ENCODE measurements around the gene DMTF1. TPM values are rescaled to one million over a fixed set of nuclear protein-coding genes. Genes with fewer than 3 reads are reported as not detected.
A peak's percentile ranks its signal among the peaks of the same experiment; 100 is the strongest.
"Not testable (repeated sequence)": the region's sequence is repeated elsewhere in the genome, so short reads cannot be mapped to it uniquely, and the experiment has no call there.

Gene DMTF1
- total and polyA plus RNA-seq, 9 donors = 63.8 to 111 (median 79.0) TPM

DNA sequence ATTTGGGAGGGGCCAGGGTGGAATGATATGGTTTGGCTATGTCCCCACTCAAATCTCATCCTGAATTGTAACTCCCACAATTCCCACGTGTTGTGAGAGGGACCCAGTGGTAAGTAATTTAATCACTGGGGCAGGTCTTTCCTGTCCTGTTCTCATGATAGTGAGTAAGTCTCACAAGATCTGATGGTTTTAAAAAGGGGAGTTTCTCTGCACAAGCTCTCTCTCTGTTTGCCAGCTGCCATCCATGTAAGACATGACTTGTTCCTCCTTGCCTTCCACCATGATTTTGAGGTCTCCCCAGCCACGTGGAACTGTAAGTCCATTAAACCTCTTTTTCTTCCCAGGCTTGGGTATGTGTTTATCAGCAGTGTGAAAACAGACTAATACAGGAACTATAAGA is 36.5 kb upstream of the DMTF1 start:
- not testable (repeated sequence) for H3K9me3 ChIP-seq (replicated peaks; ENCODE audit: control insufficient read depth, low read depth, low read length); H3K27me3 ChIP-seq (ENCODE audit: control insufficient read depth, insufficient read depth, low read length); DNase-seq; H3K27ac ChIP-seq (ENCODE audit: low read length); H3K36me3 ChIP-seq (ENCODE audit: control insufficient read depth, insufficient read depth, low read length); H3K4me3 ChIP-seq (ENCODE audit: low read length); H3K4me1 ChIP-seq (ENCODE audit: control insufficient read depth, insufficient read depth, low read length)
- no CpG with 5 or more reads among the region's 2 CpGs for WGBS (ENCODE audit: insufficient coverage)

DNA sequence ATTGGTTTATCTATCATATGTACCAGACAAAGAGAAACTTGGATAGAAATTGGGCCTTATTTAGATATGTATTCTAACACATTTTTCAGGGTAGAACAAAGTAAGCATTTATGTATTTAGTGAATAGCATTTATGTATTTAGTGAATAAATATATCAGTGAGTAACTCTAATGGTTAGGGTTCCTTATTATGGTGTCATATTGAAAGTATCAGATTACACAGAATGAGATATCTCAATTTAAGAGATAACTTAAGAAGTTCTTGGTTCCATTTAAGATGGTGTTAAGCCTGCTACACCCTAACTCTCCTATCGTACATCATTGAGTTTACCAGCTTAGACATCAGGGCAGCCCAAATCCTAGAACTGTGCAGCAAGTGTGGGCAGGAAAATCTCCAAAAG is 35.9 kb upstream of the DMTF1 start:
- H3K4me3 ChIP-seq (ENCODE audit: low read length) = no peak overlapping the region
- H3K9me3 ChIP-seq (replicated peaks; ENCODE audit: control insufficient read depth, low read depth, low read length) = no peaks in the 10 kb centered on the region
- H3K27me3 ChIP-seq (ENCODE audit: control insufficient read depth, insufficient read depth, low read length) = no peaks in the 10 kb centered on the region
- WGBS (ENCODE audit: insufficient coverage) = no CpG with 5 or more reads among the region's 1 CpG
- DNase-seq = no peak
- H3K27ac ChIP-seq (ENCODE audit: low read length) = no peak overlapping the region
- no peaks in the 10 kb centered on the region for H3K36me3 ChIP-seq (ENCODE audit: control insufficient read depth, insufficient read depth, low read length)
- H3K4me1 ChIP-seq (ENCODE audit: control insufficient read depth, insufficient read depth, low read length) = no peaks in the 10 kb centered on the region

DNA sequence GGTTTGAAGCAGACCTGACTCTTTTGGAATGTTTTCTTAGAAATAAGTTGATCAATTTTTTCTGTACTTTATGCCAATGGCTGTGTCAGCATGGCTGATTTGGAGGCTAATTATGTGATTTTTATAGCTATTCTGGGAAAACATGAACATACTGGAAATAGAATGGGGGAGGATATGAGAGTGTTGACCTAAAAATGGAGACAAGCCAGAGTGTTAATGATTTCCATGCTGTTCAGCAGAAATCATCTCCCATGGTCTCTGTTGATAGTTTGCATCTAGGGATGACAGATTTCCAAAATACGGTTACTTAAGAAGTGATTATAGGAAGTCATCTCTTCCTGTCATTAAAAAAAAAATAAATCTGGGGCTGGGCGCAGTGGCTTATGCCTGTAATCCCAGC is 32.7 kb upstream of the DMTF1 start:
- Histone ChIP-seq H3K27me3 (ENCODE audit: control insufficient read depth, insufficient read depth, low read length) (no peaks in the 10 kb centered on the region), H3K4me1 (ENCODE audit: control insufficient read depth, insufficient read depth, low read length) (no peaks in the 10 kb centered on the region), H3K4me3 (ENCODE audit: low read length) (no peak overlapping the region), H3K9me3 (replicated peaks; ENCODE audit: control insufficient read depth, low read depth, low read length) (no peaks in the 10 kb centered on the region), H3K27ac (ENCODE audit: low read length) (no peak overlapping the region), H3K36me3 (ENCODE audit: control insufficient read depth, insufficient read depth, low read length) (no peaks in the 10 kb centered on the region)
- 60% methylated on average over 1 of the region's 2 CpGs for WGBS (ENCODE audit: insufficient coverage)
- DNase-seq = peak; percentile 32

DNA sequence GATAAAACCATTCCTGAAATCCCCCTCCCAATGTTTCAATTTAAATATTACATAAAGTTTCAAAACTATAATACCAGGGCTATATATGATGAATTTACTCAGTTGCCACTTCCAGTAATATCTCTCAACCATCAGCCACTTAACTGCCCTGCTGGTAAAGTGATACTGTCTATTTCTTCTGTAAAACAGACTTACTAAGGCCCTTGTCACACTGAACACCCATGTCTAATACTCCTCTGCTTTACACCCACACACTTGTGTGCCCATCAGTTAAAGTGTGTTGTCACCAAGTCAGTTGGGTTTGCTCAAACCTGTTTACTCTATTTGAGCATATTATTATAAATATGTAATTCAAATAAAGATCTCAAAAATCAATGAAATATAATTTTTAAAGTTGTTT is 29.1 kb upstream of the DMTF1 start:
- H3K36me3 ChIP-seq (ENCODE audit: control insufficient read depth, insufficient read depth, low read length) = no peaks in the 10 kb centered on the region
- H3K9me3 ChIP-seq (replicated peaks; ENCODE audit: control insufficient read depth, low read depth, low read length) = no peaks in the 10 kb centered on the region
- no peak overlapping the region for H3K4me3 ChIP-seq (ENCODE audit: low read length)
- DNase-seq = no peak
- H3K4me1 ChIP-seq (ENCODE audit: control insufficient read depth, insufficient read depth, low read length) = no peaks in the 10 kb centered on the region
- H3K27me3 ChIP-seq (ENCODE audit: control insufficient read depth, insufficient read depth, low read length) = no peaks in the 10 kb centered on the region
- no peak overlapping the region for H3K27ac ChIP-seq (ENCODE audit: low read length)

DNA sequence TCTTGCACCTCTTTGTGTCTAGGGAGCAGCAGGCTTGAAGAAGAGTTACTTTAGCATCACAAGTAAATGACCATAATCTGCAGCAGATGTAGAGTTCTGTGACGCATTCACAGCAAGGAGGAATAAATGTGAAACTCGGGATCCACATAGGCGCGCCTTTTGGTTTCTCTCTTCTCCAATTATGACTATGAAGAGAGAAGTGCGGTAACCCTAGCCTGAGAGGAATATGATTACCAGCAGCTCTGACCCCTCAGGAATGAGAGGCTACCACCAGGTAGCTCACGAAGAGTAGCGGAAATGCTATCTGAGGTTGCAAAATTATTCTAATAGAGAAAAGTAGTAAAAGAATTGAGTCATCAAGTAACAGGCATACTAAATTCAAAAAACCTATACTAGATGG is 25.2 kb upstream of the DMTF1 start:
- DNase-seq = no peak
- Histone ChIP-seq H3K27ac (ENCODE audit: low read length) (no peak overlapping the region), H3K27me3 (ENCODE audit: control insufficient read depth, insufficient read depth, low read length) (no peaks in the 10 kb centered on the region), H3K36me3 (ENCODE audit: control insufficient read depth, insufficient read depth, low read length) (no peaks in the 10 kb centered on the region), H3K4me1 (ENCODE audit: control insufficient read depth, insufficient read depth, low read length) (no peaks in the 10 kb centered on the region), H3K9me3 (replicated peaks; ENCODE audit: control insufficient read depth, low read depth, low read length) (no peaks in the 10 kb centered on the region), H3K4me3 (ENCODE audit: low read length) (no peak overlapping the region)
- no CpG with 5 or more reads among the region's 7 CpGs for WGBS (ENCODE audit: insufficient coverage)

DNA sequence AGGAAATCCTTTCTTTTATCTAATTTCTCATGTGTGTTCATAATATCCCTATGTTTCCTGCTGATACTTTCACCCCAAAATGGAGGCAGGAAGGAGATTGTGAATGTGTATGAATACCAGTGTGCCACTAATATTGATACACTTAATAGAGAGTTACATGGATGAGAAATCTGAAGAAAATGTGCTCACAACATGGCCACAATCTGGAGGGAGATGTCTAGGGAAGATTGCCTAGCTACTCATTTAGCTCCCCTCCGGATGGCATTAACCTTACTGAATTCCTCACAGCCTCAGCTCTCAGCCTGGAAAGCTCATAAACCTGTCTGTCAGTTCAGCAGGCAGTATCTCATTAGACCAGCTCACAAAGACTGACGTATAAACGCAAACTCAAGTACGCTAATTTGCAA is 23.4 kb upstream of the DMTF1 start:
- no peaks in the 10 kb centered on the region for H3K36me3 ChIP-seq (ENCODE audit: control insufficient read depth, insufficient read depth, low read length)
- 10% methylated on average over 1 of the region's 4 CpGs for WGBS (ENCODE audit: insufficient coverage)
- no peak overlapping the region for H3K4me3 ChIP-seq (ENCODE audit: low read length)
- H3K4me1 ChIP-seq (ENCODE audit: control insufficient read depth, insufficient read depth, low read length) = no peaks in the 10 kb centered on the region
- H3K9me3 ChIP-seq (replicated peaks; ENCODE audit: control insufficient read depth, low read depth, low read length) = no peaks in the 10 kb centered on the region
- DNase-seq = no peak
- H3K27ac ChIP-seq (ENCODE audit: low read length) = no peak overlapping the region
- H3K27me3 ChIP-seq (ENCODE audit: control insufficient read depth, insufficient read depth, low read length) = no peaks in the 10 kb centered on the region

DNA sequence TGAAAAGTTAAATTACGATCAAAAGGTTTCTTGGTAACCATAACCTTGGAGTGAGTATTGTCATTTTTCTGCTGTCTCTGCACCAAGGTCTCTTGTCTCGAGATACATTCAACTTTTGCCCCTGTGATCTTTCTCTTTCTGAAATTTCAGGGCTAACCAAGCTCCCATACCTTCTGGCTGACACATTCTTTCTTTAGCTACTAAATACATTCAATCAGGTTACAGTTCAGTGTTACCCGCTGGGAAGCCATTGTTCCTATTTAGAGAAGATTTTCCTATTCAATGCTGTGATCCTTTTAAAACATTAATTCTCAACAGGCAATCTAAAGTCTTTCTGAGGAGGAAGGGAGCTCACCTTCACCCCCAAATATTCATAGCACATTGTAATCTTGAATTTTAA is 22.9 kb upstream of the DMTF1 start:
- no peaks in the 10 kb centered on the region for H3K36me3 ChIP-seq (ENCODE audit: control insufficient read depth, insufficient read depth, low read length)
- H3K27ac ChIP-seq (ENCODE audit: low read length) = no peak overlapping the region
- no peaks in the 10 kb centered on the region for H3K4me1 ChIP-seq (ENCODE audit: control insufficient read depth, insufficient read depth, low read length)
- no peak for DNase-seq
- H3K27me3 ChIP-seq (ENCODE audit: control insufficient read depth, insufficient read depth, low read length) = no peaks in the 10 kb centered on the region
- WGBS (ENCODE audit: insufficient coverage) = 60% methylated on average over 1 of the region's 3 CpGs
- H3K9me3 ChIP-seq (replicated peaks; ENCODE audit: control insufficient read depth, low read depth, low read length) = no peaks in the 10 kb centered on the region
- H3K4me3 ChIP-seq (ENCODE audit: low read length) = no peak overlapping the region

DNA sequence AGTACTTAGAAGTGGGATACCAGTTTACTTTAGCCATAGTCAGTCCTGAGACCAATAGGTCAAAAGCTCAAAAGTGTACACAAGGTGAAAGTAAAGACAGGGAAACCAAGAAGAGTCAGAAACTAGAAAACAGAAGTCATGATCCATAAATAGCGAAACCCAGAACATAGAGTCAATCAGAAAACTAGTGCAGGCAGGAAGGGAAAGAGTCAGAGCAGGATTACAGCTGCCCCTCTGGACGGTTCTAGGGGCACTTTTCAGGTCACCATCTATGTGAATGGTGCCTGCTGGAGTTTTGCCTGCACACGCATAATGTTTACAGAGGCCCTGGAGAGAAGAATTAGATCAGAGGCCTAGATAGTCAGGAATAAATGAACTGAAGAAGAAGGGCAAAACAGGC is 22.4 kb upstream of the DMTF1 start:
- Histone ChIP-seq H3K9me3 (replicated peaks; ENCODE audit: control insufficient read depth, low read depth, low read length) (no peaks in the 10 kb centered on the region), H3K4me3 (ENCODE audit: low read length) (no peak overlapping the region), H3K27me3 (ENCODE audit: control insufficient read depth, insufficient read depth, low read length) (no peaks in the 10 kb centered on the region), H3K36me3 (ENCODE audit: control insufficient read depth, insufficient read depth, low read length) (no peaks in the 10 kb centered on the region), H3K4me1 (ENCODE audit: control insufficient read depth, insufficient read depth, low read length) (no peaks in the 10 kb centered on the region), H3K27ac (ENCODE audit: low read length) (no peak overlapping the region)
- DNase-seq = no peak
- 48% methylated on average over 3 of the region's 3 CpGs for WGBS (ENCODE audit: insufficient coverage)

DNA sequence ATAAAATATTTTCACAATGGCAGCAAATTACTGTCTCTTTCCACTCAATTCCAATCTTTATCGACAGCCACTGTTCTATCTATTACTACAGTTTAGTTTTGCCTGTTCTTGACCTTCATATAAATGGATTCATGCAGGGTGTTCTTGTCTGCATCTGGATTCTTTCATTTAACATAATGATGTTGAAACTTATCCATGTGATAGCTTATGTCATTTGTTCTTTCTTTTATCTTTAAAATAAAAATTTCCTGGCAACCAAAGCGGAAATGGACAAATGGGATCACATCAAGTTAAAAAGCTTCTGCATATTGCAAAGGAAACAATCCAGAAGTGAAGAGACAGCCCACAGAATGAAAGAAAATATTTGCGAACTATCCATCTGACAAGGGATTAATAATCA is 20.5 kb upstream of the DMTF1 start:
- Histone ChIP-seq H3K27ac (ENCODE audit: low read length) (no peak overlapping the region), H3K36me3 (ENCODE audit: control insufficient read depth, insufficient read depth, low read length) (no peaks in the 10 kb centered on the region), H3K4me3 (ENCODE audit: low read length) (no peak overlapping the region), H3K27me3 (ENCODE audit: control insufficient read depth, insufficient read depth, low read length) (no peaks in the 10 kb centered on the region), H3K9me3 (replicated peaks; ENCODE audit: control insufficient read depth, low read depth, low read length) (no peaks in the 10 kb centered on the region), H3K4me1 (ENCODE audit: control insufficient read depth, insufficient read depth, low read length) (no peaks in the 10 kb centered on the region)
- DNase-seq = no peak
- WGBS (ENCODE audit: insufficient coverage) = no CpG with 5 or more reads among the region's 3 CpGs

DNA sequence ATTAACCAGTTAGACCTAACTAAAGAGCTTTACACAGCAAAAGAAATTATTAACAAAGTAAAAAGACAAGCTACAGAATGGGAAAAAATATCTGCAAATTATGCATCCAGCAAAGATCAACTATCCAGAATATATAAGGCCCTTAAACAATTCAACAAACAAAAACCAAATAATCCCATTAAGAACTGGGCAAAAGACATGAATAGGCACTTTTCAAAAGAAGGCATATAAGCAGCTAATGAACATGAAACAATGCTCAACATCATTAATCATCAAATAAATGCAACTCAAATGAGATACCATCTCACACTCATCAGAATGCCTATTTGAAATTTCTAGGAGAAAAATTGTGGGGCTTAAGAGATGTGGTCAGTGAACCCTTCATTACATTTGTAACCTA is 15.0 kb upstream of the DMTF1 start:
- no peak for DNase-seq
- Histone ChIP-seq H3K36me3 (ENCODE audit: control insufficient read depth, insufficient read depth, low read length) (no peaks in the 10 kb centered on the region), H3K4me1 (ENCODE audit: control insufficient read depth, insufficient read depth, low read length) (no peaks in the 10 kb centered on the region), H3K27me3 (ENCODE audit: control insufficient read depth, insufficient read depth, low read length) (no peaks in the 10 kb centered on the region), H3K4me3 (ENCODE audit: low read length) (no peak overlapping the region), H3K9me3 (replicated peaks; ENCODE audit: control insufficient read depth, low read depth, low read length) (no peaks in the 10 kb centered on the region), H3K27ac (ENCODE audit: low read length) (no peak overlapping the region)

DNA sequence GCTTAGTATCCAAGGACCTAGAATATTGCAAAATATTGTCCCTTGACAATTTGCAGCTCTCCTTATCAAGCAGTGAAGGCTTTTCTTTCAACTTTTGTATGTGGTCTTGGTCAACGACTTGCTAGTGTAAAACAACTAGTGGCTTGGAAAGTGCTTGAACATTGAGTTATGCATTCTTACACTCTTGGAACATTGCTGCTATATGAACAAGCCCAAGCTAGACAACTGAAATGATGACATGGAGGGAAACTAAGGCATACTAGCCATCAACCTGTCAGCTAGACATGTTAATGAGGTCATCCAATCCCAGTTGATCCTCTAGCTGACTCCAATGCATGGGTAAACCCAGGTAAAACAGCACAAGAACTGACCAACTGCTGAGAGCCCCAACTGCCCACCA is 12.7 kb upstream of the DMTF1 start:
- Histone ChIP-seq H3K27ac (ENCODE audit: low read length) (no peak overlapping the region), H3K9me3 (replicated peaks; ENCODE audit: control insufficient read depth, low read depth, low read length) (no peaks in the 10 kb centered on the region), H3K4me1 (ENCODE audit: control insufficient read depth, insufficient read depth, low read length) (no peaks in the 10 kb centered on the region), H3K27me3 (ENCODE audit: control insufficient read depth, insufficient read depth, low read length) (no peaks in the 10 kb centered on the region), H3K4me3 (ENCODE audit: low read length) (no peak overlapping the region), H3K36me3 (ENCODE audit: control insufficient read depth, insufficient read depth, low read length) (no peaks in the 10 kb centered on the region)
- DNase-seq = no peak
- WGBS (ENCODE audit: insufficient coverage) = no CpG with 5 or more reads among the region's 1 CpG
